Ovary (tissue), 9 donors: ENCODE data around the gene LCN2. TPM values are rescaled to one million over a fixed set of nuclear protein-coding genes. Genes with fewer than 3 reads are reported as not detected.

Experiments
- DNase-seq, 5 donors: peaks; one replicate each; pipeline ENCODE4 v3.0.0-alpha.2; 2019 to 2020
- H3K27ac ChIP-seq, 2 donors: fragments of 200-600 bp; one replicate each; pipeline versions ENCODE4 v1.5.1 to v1.8.0; 2019 to 2022
- H3K27me3 ChIP-seq: fragments of 200-600 bp; one replicate; pipeline ENCODE4 v1.8.0; 2022
- H3K36me3 ChIP-seq: fragments of 200-600 bp; sonication (generic); one replicate; pipeline ENCODE4 v1.5.1; 2019
- H3K4me1 ChIP-seq: one replicate; pipeline ENCODE4 v1.8.1; 2013; ENCODE audit warnings: mild to moderate bottlenecking, moderate library complexity; ENCODE audit not compliant: insufficient read depth
- H3K4me3 ChIP-seq: fragments of 200-600 bp; sonication (generic); one replicate; pipeline ENCODE4 v1.5.1; 2017
- H3K9me3 ChIP-seq, 2 donors: fragments of 200-600 bp in 1 of 2; sonication (generic) in 1 of 2; one replicate each; pipeline versions ENCODE4 v1.5.1 to v1.8.1; 2013 to 2019; ENCODE audit warnings: mild to moderate bottlenecking in 1 of 2, moderate library complexity in 1 of 2
- EP300 ChIP-seq: sonication (generic); formaldehyde crosslinking; IDR thresholded peaks from one replicate; pipeline ENCODE4 v1.6.1; 2017; ENCODE audit warnings: antibody characterized with exemption
- POLR2A ChIP-seq: fragments of 450-650 bp; IDR thresholded peaks from one replicate; pipeline ENCODE4 v1.6.1; 2017; ENCODE audit warnings: antibody characterized with exemption, mild to moderate bottlenecking, moderate library complexity
- WGBS, 3 donors: extraction: QIAGEN DNeasy Blood & Tissue Kit in 1 of 3; methylation state at CpG; one replicate each; pipeline versions ENCODE4 v1.1.5 to v1.1.7; 2013 to 2017; 5-methylcytosine and 5-hydroxymethylcytosine counted together
- intact Hi-C, 4 donors: fragments of 100-400 bp; cut with DNase I; formaldehyde crosslinking; loops; one replicate each; pipeline versions ENCODE4 v1.11.0 to v1.15.1; 2022 to 2023
- polyA plus RNA-seq, 2 donors: library from polyadenylated mRNA; stranded (reverse); fragments of 200-250 nt in 1 of 2; fragments of 350-450 nt in 1 of 2; fragmentation: Illumina TruSeq in 1 of 2; extraction: RNeasy Lipid Tissue Mini Kit (QIAGEN cat#74804) in 1 of 2; gene quantifications; one replicate each; pipeline ENCODE4 v1.2.3, GENCODE V29; 2013 to 2014
- total RNA-seq, 7 donors: library from RNA; depleted of rRNA in 2 of 7; stranded (reverse); fragments of >200 nt in 2 of 7; fragmentation: NEBNext Ultra II Directional in 3 of 7; extraction: Animal tissue kit (Norgen Biotek cat#: 25700) in 3 of 7; gene quantifications; one replicate each; pipeline versions ENCODE4 v1.1.0 to v1.2.4, GENCODE V29; 2016 to 2023
- TF ChIP-seq, protein P1 (sequence below), 3 donors: fragments of 450-650 bp in 2 of 3; fragments of 200-600 bp in 1 of 3; IDR thresholded peaks; one replicate each; pipeline versions ENCODE4 v1.5.1 to v1.8.0; 2016 to 2022; ENCODE audit warnings: antibody characterized with exemption in 3 of 3, mild to moderate bottlenecking in 1 of 3
- donor health status: DM: no; HTN: no; CAD: no; lungs with moderate emphysema.
- donor health status: DM: no; HTN: no; CAD: no.
- donor health status: Bipolar disorder and iron deficiency.
- donor health status: DM: yes; HTN: yes; CAD: no.
- donor health status: DM: no; HTN: no; CAD: no.
- donor health status: DM: yes; HTN: yes; CAD: no.

LCN2 gene
- total and polyA plus RNA-seq, 9 donors, result 0.33 to 19.5 (median 3.6) TPM; not detected in 2

DNA sequence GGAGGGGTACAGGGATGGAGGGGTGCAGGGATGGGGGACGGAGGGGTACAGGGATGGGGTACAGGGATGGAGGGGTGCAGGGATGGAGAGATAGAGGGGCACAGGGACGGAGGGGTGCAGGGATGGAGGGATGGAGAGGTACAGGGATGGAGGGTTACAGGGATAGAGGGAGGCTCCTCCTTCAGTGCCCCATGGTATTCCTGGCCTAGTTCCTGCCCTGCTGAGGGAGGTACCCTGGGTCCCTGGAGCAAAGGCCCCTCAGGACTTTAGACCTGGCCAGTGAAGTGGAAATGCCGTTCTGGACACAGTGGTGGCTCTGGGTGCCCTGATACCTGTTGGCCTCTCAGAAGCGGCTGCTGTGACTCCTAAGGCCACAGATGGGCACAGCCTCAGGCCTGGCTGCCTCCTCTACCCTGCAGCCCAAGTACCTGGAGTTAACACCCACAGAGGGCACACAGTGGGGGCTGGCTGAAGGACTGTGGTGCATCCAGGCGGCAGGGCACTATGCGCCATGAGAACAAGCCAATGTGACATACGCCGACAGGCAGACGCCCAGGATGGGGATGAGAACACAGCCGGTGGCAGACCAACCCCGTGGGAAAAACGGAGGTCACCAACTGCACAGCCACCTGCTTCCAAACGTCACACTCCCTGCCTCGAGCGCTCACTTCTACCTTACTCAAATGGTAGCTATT, 30.1 kb upstream of the LCN2 start:
- no peak overlapping the region for H3K27ac ChIP-seq
- peaks cover 4% of the 10 kb centered on the region for H3K4me1 ChIP-seq
- no peaks in the 10 kb centered on the region for H3K27me3 ChIP-seq
- H3K9me3 ChIP-seq, result no peaks in the 10 kb centered on the region
- no peaks in the 10 kb centered on the region for H3K36me3 ChIP-seq
- TF ChIP-seq POLR2A (no peak), EP300 (no peak)
- TF ChIP-seq, protein P1, sequence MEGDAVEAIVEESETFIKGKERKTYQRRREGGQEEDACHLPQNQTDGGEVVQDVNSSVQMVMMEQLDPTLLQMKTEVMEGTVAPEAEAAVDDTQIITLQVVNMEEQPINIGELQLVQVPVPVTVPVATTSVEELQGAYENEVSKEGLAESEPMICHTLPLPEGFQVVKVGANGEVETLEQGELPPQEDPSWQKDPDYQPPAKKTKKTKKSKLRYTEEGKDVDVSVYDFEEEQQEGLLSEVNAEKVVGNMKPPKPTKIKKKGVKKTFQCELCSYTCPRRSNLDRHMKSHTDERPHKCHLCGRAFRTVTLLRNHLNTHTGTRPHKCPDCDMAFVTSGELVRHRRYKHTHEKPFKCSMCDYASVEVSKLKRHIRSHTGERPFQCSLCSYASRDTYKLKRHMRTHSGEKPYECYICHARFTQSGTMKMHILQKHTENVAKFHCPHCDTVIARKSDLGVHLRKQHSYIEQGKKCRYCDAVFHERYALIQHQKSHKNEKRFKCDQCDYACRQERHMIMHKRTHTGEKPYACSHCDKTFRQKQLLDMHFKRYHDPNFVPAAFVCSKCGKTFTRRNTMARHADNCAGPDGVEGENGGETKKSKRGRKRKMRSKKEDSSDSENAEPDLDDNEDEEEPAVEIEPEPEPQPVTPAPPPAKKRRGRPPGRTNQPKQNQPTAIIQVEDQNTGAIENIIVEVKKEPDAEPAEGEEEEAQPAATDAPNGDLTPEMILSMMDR (IDR thresholded peaks at IDR 0.05), result no peak
- DNase-seq, result peak in 3 of 5 donors; percentile 15 to 36 (median 17)
- intact Hi-C loops, result loop anchor here in 3 of 4 donors (5.0 to 10.0 kb wide), 2 partner anchors 74 to 177 kb away; no protein-coding TSS in a partner anchor
- 68 to 73% (median 70%) methylated on average over 15 of the region's 15 CpGs for WGBS, 3 donors
- no peak overlapping the region for H3K4me3 ChIP-seq

DNA sequence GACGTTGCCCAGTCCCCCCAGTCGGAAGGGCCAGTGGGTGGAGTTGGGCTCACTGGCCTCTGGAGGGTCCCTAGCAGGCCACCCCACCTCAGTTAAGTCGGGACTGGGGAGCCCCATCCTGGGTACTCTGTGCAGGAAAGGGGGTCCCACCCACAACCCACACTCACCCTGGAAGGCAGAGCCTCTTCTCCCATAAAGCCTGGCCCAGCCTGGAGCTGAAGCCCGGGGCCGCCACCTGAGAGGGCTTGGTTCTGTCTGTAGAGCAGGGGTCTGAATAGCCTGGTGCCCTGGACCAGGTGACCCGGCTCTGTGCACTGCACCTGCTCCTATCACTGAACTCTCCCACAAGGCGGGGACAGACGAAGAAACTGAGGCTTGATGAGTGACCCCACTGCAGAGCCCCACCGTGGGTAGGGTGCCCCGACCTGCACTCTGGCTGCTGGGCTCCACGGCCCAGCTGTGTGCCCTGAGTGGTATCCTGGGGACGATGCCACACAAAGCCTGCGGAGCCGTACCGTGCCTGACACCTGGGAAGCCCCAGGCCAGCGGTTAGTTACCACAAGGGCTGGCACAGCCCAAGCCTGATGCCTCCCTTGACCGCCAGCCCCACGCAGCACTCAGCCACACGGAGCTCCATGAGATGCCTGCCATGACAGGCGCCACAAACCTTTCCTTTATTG, 29.1 kb upstream of the LCN2 start:
- intact Hi-C loops, result no loop called here
- no peak overlapping the region for H3K4me3 ChIP-seq

DNA sequence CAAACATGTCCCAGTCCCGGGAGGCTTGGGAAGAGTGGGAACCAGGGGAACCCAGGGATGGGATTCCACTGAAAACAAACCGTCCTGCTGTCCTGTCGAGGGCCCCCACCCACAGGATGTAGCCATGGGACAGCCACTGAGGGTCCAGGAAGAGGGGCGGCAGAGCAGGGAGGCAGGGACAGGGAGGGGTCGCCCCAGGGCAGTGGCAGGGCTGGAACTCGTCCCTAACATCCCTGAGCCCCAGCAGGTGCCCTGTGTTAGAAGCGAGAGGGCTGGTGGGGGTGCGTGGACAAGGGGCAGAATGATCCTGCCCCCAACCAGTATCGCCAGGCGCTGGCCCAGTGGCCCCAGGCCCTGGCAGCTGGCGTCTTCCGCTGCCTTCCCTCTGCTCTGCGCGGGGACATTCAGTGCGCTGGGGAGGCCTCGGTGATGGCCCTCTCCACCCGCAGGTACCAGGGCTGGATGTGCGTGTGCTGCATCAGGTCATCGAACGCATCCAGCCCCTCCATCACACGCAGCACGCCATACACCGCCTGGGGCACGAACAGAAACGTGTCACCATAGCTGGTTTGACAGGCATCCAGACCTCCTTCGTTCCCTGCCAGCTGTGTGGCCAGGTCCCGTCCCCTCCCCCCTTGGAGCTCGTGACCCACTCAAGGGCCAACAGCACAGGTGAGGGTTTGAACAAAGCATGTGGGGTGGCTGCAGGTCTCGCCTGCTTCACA, 28.4 kb upstream of the LCN2 start:
- H3K36me3 ChIP-seq, result no peaks in the 10 kb centered on the region
- no peak overlapping the region for H3K4me3 ChIP-seq
- H3K27ac ChIP-seq, result no peak overlapping the region
- WGBS, 3 donors, result 78 to 81% (median 81%) methylated on average over 29 of the region's 29 CpGs
- intact Hi-C loops, result no loop called here
- peak in 3 of 5 donors; percentile 17 to 34 (median 30) for DNase-seq
- TF ChIP-seq EP300 (no peak), POLR2A (no peak)
- TF ChIP-seq, protein P1 (IDR thresholded peaks at IDR 0.05), result no peak
- peaks cover 4% of the 10 kb centered on the region for H3K4me1 ChIP-seq
- no peaks in the 10 kb centered on the region for H3K9me3 ChIP-seq
- H3K27me3 ChIP-seq, result no peaks in the 10 kb centered on the region

More for the DNA sequence above, 29.1 kb upstream of the LCN2 start:
- Histone ChIP-seq H3K27me3 (no peaks in the 10 kb centered on the region), H3K4me1 (peaks cover 4% of the 10 kb centered on the region), H3K9me3 (no peaks in the 10 kb centered on the region), H3K36me3 (no peaks in the 10 kb centered on the region), H3K27ac (no peak overlapping the region)
- TF ChIP-seq, protein P1 (IDR thresholded peaks at IDR 0.05), result no peak
- WGBS, 3 donors, result 75 to 81% (median 75%) methylated on average over 16 to 20 of the region's 20 CpGs
- DNase-seq, result peak in 3 of 5 donors; percentile 17 to 30 (median 24)

DNA sequence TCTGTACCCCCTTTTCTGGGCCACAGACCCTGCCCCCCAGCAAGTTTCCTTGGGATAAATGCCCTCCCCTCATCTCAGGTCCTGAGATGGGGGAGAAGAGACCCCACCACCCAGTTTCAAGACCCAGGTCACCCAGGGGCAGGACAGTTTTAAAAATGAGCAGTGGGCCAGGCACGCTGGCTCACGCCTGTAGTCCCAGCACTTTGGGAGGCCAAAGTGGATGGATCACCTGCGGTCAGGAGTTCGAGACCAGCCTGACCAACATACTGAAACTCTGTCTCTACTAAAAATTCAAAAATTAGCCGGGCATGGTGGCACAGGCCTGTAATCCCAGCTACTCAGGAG, 27.8 kb upstream of the LCN2 start:
- Histone ChIP-seq H3K4me1 (peaks cover 8% of the 10 kb centered on the region), H3K9me3 (no peaks in the 10 kb centered on the region), H3K36me3 (no peaks in the 10 kb centered on the region), H3K4me3 (no peak overlapping the region), H3K27me3 (no peaks in the 10 kb centered on the region), H3K27ac (no peak overlapping the region)
- peak in 1 of 5 donors; percentile 12 for DNase-seq
- intact Hi-C loops, result no loop called here
- TF ChIP-seq, protein P1 (IDR thresholded peaks at IDR 0.05), result no peak
- TF ChIP-seq EP300, result no peak
- WGBS, 3 donors, result 90 to 94% (median 94%) methylated on average over 5 of the region's 5 CpGs
